RWPE1 (cell line): Measurements from ENCODE around the gene GMEB2.
"Not testable (repeated sequence)": the region's sequence is repeated elsewhere in the genome, so short reads cannot be mapped to it uniquely, and the experiment has no call there.

Experiments
- CTCF ChIA-PET: fragments of 350-600 bp; sonication (Branson Sonifier 250); formaldehyde crosslinking; extraction: SDS; loops from one replicate; lab custom pipeline; 2021; lab: Yijun Ruan, JAX
- POLR2A ChIA-PET: fragments of 400-600 bp; formaldehyde crosslinking; extraction: SDS; loops from one replicate; lab custom pipeline; 2020; ENCODE audit warnings: antibody characterized with exemption; ENCODE audit not compliant: low non-redundant PET; lab: Yijun Ruan, JAX
- DNase-seq: peaks from one replicate; pipeline ENCODE4 v3.0.0; 2012; ENCODE audit warnings: low spot score
- H3K27ac ChIP-seq: fragments of 450-650 bp; 2 replicates; pipeline ENCODE4 v1.5.1; 2017
- CTCF ChIP-seq: fragments of 450-650 bp; conservative IDR thresholded peaks from 2 replicates; pipeline ENCODE4 v1.5.1; 2017; ENCODE audit warnings: low read depth, mild to moderate bottlenecking

GMEB2 gene

GRCh38 chr20:63612276-63612931 is 14.5 kb downstream of the GMEB2 start:
- no peak for TF ChIP-seq CTCF
- ChIA-PET CTCF (interaction anchor here (0.6 kb wide), 2 partner anchors 10 to 459 kb away, joined by 3 to 4 read pairs; no protein-coding TSS in a partner anchor), POLR2A (interaction anchor here (0.7 kb wide), 1 partner anchor 15 kb away, joined by 4 read pairs; no protein-coding TSS in a partner anchor)
- peak overlapping the region; percentile 41 for H3K27ac ChIP-seq
- DNase-seq = no peak

GRCh38 chr20:63611646-63612045 is 15.3 kb downstream of the GMEB2 start:
- POLR2A ChIA-PET = interaction anchor here (0.7 kb wide), 1 partner anchor 16 kb away, joined by 4 read pairs; no protein-coding TSS in a partner anchor
- CTCF ChIA-PET = interaction anchor here (0.6 kb wide), 1 partner anchor 24 kb away, joined by 3 read pairs; no protein-coding TSS in a partner anchor
- DNase-seq = no peak
- TF ChIP-seq CTCF = no peak
- peak overlapping the region; percentile 41 for H3K27ac ChIP-seq

- peak overlapping the region; percentile 41 for H3K27ac ChIP-seq
- POLR2A ChIA-PET = no interaction called here
- DNase-seq = no peak
- no peak for TF ChIP-seq CTCF
- CTCF ChIA-PET = interaction anchor here (1.2 kb wide), 1 partner anchor 25 kb away, joined by 3 read pairs; no protein-coding TSS in a partner anchor
Measured at GRCh38 chr20:63610581-63611435, 16.1 kb downstream of the GMEB2 start.

GRCh38 chr20:63606686-63607085 is 20.2 kb downstream of the GMEB2 start:
- no peak for DNase-seq
- ChIA-PET POLR2A (no interaction called here), CTCF (no interaction called here)
- TF ChIP-seq CTCF = no peak
- H3K27ac ChIP-seq = no peak overlapping the region

DNA sequence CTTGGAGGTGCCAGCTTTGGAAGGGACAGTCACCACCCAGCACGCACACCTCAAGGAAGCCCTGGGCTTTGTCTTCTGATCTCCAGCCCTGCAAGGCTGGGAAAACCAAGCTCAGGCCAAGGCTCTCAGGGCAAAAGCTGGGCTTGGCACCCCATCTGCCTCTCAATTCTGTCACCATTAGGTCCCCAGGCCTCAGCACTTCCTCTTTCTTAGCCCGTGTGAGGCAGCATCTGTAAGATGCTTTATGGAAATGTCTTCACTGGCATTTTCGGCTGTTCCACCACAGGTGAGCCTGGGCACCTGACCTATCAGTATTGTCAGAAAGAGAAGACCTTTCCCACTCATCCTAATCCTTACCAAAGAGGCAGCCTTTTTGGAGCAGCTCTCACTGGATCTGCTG is 24.6 kb downstream of the GMEB2 start:
- no peak for DNase-seq
- H3K27ac ChIP-seq = peak overlapping the region; percentile 20; the same call in 1 of the 2 replicates
- ChIA-PET CTCF (interaction anchor here (0.6 kb wide), 2 partner anchors 10 kb away, joined by 3 read pairs; no protein-coding TSS in a partner anchor), POLR2A (no interaction called here)
- no peak for TF ChIP-seq CTCF

GRCh38 chr20:63601679-63602078 is 25.2 kb downstream of the GMEB2 start:
- DNase-seq, H3K27ac ChIP-seq, POLR2A ChIA-PET: not testable (repeated sequence)
- CTCF ChIA-PET = interaction anchor here (0.6 kb wide), 1 partner anchor 11 kb away, joined by 3 read pairs; no protein-coding TSS in a partner anchor
